Measurements from ENCODE around the gene CSGALNACT2.
"Not testable (repeated sequence)": the region's sequence is repeated elsewhere in the genome, so short reads cannot be mapped to it uniquely, and the experiment has no call there.

The CSGALNACT2 gene

GRCh38 chr10:43138021-43138756 is at the start of gene CSGALNACT2:
Gene CSGALNACT2, plus strand, starts transcription at chr10:43138445. Its CDS starts 16,705 bp downstream, at chr10:43155150.
- Histone ChIP-seq H3K4me3 (peak within 1 kb of the TSS; percentile 94), H3K27ac (peak within 1 kb of the TSS; percentile 94), H3K9ac (peak within 1 kb of the TSS; percentile 89), H4K20me1 (peaks cover 28% of the 10 kb centered on the region), H3K36me3 (no peaks in the 10 kb centered on the region), H3K4me1 (peaks cover 68% of the 10 kb centered on the region), H3K9me3 (no peaks in the 10 kb centered on the region), H3K27me3 (no peaks in the 10 kb centered on the region), H3K4me2 (peak within 1 kb of the TSS; percentile 81)
- no peak for TF ChIP-seq Cebpa-rat (IDR thresholded peaks at IDR 0.05)

GRCh38 chr10:43089519-43089918 is 48.7 kb upstream of the CSGALNACT2 start:
- H4K20me1 ChIP-seq: no peaks in the 10 kb centered on the region
- no peak overlapping the region for H3K4me3 ChIP-seq
- no peak overlapping the region for H3K4me2 ChIP-seq
- H3K27me3 ChIP-seq: no peaks in the 10 kb centered on the region
- H3K9me3 ChIP-seq: no peaks in the 10 kb centered on the region
- H3K36me3 ChIP-seq: no peaks in the 10 kb centered on the region
- H3K27ac ChIP-seq: peak overlapping the region; percentile 35; the same call in 1 of the 2 replicates
- no peak for TF ChIP-seq Cebpa-rat (IDR thresholded peaks at IDR 0.05)
- no peak overlapping the region for H3K9ac ChIP-seq
- peaks cover 52% of the 10 kb centered on the region for H3K4me1 ChIP-seq

GRCh38 chr10:43090188-43090587 is 48.1 kb upstream of the CSGALNACT2 start:
- peak overlapping the region; percentile 35; the same call in 1 of the 2 replicates for H3K27ac ChIP-seq
- no peaks in the 10 kb centered on the region for H3K36me3 ChIP-seq
- H4K20me1 ChIP-seq: no peaks in the 10 kb centered on the region
- TF ChIP-seq Cebpa-rat (IDR thresholded peaks at IDR 0.05): no peak
- peaks cover 45% of the 10 kb centered on the region for H3K4me1 ChIP-seq
- no peaks in the 10 kb centered on the region for H3K27me3 ChIP-seq
- H3K4me2 ChIP-seq: no peak overlapping the region
- no peaks in the 10 kb centered on the region for H3K9me3 ChIP-seq
- H3K4me3 ChIP-seq: no peak overlapping the region
- no peak overlapping the region for H3K9ac ChIP-seq

GRCh38 chr10:43090664-43091063 is 47.6 kb upstream of the CSGALNACT2 start:
- Histone ChIP-seq H3K9ac (no peak overlapping the region), H3K4me3 (no peak overlapping the region), H4K20me1 (no peaks in the 10 kb centered on the region), H3K4me2 (peak overlapping the region; percentile 76; the same call in 1 of the 2 replicates), H3K27me3 (no peaks in the 10 kb centered on the region), H3K4me1 (peaks cover 41% of the 10 kb centered on the region), H3K9me3 (no peaks in the 10 kb centered on the region), H3K27ac (peak overlapping the region; percentile 35; the same call in 1 of the 2 replicates), H3K36me3 (no peaks in the 10 kb centered on the region)
- no peak for TF ChIP-seq Cebpa-rat (IDR thresholded peaks at IDR 0.05)

- Histone ChIP-seq H3K9ac (no peak overlapping the region), H3K4me2 (peak overlapping the region; percentile 76), H3K36me3 (no peaks in the 10 kb centered on the region), H3K27ac (no peak overlapping the region), H3K4me3 (no peak overlapping the region), H3K27me3 (no peaks in the 10 kb centered on the region), H3K9me3 (no peaks in the 10 kb centered on the region), H3K4me1 (peaks cover 47% of the 10 kb centered on the region), H4K20me1 (no peaks in the 10 kb centered on the region)
- no peak for TF ChIP-seq Cebpa-rat (IDR thresholded peaks at IDR 0.05)
These were observed 46.4 kb upstream of the CSGALNACT2 start for GRCh38 chr10:43091846-43092245.

- Histone ChIP-seq H3K4me2 (peak overlapping the region; percentile 76), H3K4me1 (peaks cover 57% of the 10 kb centered on the region), H3K9me3 (no peaks in the 10 kb centered on the region), H3K27ac (0 out of 2 replicates have a peak overlapping the region, but pooled peaks have one; percentile 48), H3K4me3 (no peak overlapping the region), H4K20me1 (no peaks in the 10 kb centered on the region), H3K9ac (no peak overlapping the region), H3K27me3 (no peaks in the 10 kb centered on the region), H3K36me3 (no peaks in the 10 kb centered on the region)
- no peak for TF ChIP-seq Cebpa-rat (IDR thresholded peaks at IDR 0.05)
These were observed 44.7 kb upstream of the CSGALNACT2 start for GRCh38 chr10:43093423-43094076.

GRCh38 chr10:43094085-43094484 is 44.2 kb upstream of the CSGALNACT2 start:
- Histone ChIP-seq H3K27me3 (no peaks in the 10 kb centered on the region), H3K36me3 (no peaks in the 10 kb centered on the region), H4K20me1 (no peaks in the 10 kb centered on the region), H3K9me3 (no peaks in the 10 kb centered on the region), H3K4me3 (no peak overlapping the region), H3K4me2 (no peak overlapping the region), H3K27ac (no peak overlapping the region), H3K4me1 (peaks cover 57% of the 10 kb centered on the region), H3K9ac (no peak overlapping the region)
- TF ChIP-seq Cebpa-rat (IDR thresholded peaks at IDR 0.05): no peak

GRCh38 chr10:43099339-43099738 is 38.9 kb upstream of the CSGALNACT2 start:
- Histone ChIP-seq H3K4me1 (peaks cover 27% of the 10 kb centered on the region), H3K27me3 (peaks cover 12% of the 10 kb centered on the region)
- H3K36me3 ChIP-seq, H3K27ac ChIP-seq, H4K20me1 ChIP-seq, H3K9ac ChIP-seq, H3K4me2 ChIP-seq, H3K4me3 ChIP-seq, H3K9me3 ChIP-seq: not testable (repeated sequence)

- H3K9me3 ChIP-seq: no peaks in the 10 kb centered on the region
- H3K4me1 ChIP-seq: peaks cover 33% of the 10 kb centered on the region
- H3K27me3 ChIP-seq: peaks cover 18% of the 10 kb centered on the region
- H3K36me3 ChIP-seq: no peaks in the 10 kb centered on the region
- no peaks in the 10 kb centered on the region for H4K20me1 ChIP-seq
- no peak overlapping the region for H3K9ac ChIP-seq
- no peak overlapping the region for H3K4me3 ChIP-seq
- TF ChIP-seq Cebpa-rat (IDR thresholded peaks at IDR 0.05): no peak
- no peak overlapping the region for H3K4me2 ChIP-seq
- H3K27ac ChIP-seq: no peak overlapping the region
These were observed 38.3 kb upstream of the CSGALNACT2 start for GRCh38 chr10:43099928-43100327.

GRCh38 chr10:43100366-43100765 is 37.9 kb upstream of the CSGALNACT2 start:
- H3K4me1 ChIP-seq: peaks cover 37% of the 10 kb centered on the region
- no peak for TF ChIP-seq Cebpa-rat (IDR thresholded peaks at IDR 0.05)
- no peaks in the 10 kb centered on the region for H3K9me3 ChIP-seq
- H4K20me1 ChIP-seq: no peaks in the 10 kb centered on the region
- H3K9ac ChIP-seq: no peak overlapping the region
- no peaks in the 10 kb centered on the region for H3K36me3 ChIP-seq
- no peak overlapping the region for H3K4me3 ChIP-seq
- no peak overlapping the region for H3K27ac ChIP-seq
- H3K27me3 ChIP-seq: peaks cover 23% of the 10 kb centered on the region
- H3K4me2 ChIP-seq: no peak overlapping the region

All from BLaER1 (cell line).